Measurements from ENCODE around the gene RAB40C.

RAB40C gene

GRCh38 chr16:647173-647902 lies 57.5 kb downstream of the RAB40C start:
- no peak for DNase-seq (ENCODE audit: low spot score)

- peak; percentile 26 for DNase-seq (ENCODE audit: low spot score)
These were observed 58.4 kb downstream of the RAB40C start for GRCh38 chr16:648071-648780.

GRCh38 chr16:648781-649589 lies 59.1 kb downstream of the RAB40C start, which contains the start of gene WDR90:
TSS of gene WDR90 (plus strand) at chr16:649365. CDS start at chr16:649417, 52 bp downstream.
- peak; percentile 89 for DNase-seq (ENCODE audit: low spot score)

GRCh38 chr16:649631-650030 lies 59.8 kb downstream of the RAB40C start:
- no peak for DNase-seq (ENCODE audit: low spot score)

- no peak for DNase-seq (ENCODE audit: low spot score)
These were observed 62.0 kb downstream of the RAB40C start for GRCh38 chr16:651844-652243.

GRCh38 chr16:652454-653305 lies 62.8 kb downstream of the RAB40C start:
- DNase-seq (ENCODE audit: low spot score): no peak

GRCh38 chr16:654034-654433 lies 64.2 kb downstream of the RAB40C start:
- no peak for DNase-seq (ENCODE audit: low spot score)

- no peak for DNase-seq (ENCODE audit: low spot score)
These were observed 67.6 kb downstream of the RAB40C start for GRCh38 chr16:657487-657886.

- no peak for DNase-seq (ENCODE audit: low spot score)
These were observed 69.1 kb downstream of the RAB40C start for GRCh38 chr16:658679-659571.

GRCh38 chr16:659618-660017 lies 69.8 kb downstream of the RAB40C start:
- no peak for DNase-seq (ENCODE audit: low spot score)

- DNase-seq (ENCODE audit: low spot score): no peak
These were observed 70.2 kb downstream of the RAB40C start for GRCh38 chr16:660132-660458.

GRCh38 chr16:660459-661183 lies 70.8 kb downstream of the RAB40C start:
- DNase-seq (ENCODE audit: low spot score): peak; percentile 60

GRCh38 chr16:661184-661821 lies 71.4 kb downstream of the RAB40C start:
- DNase-seq (ENCODE audit: low spot score): no peak

GRCh38 chr16:662095-662494 lies 72.2 kb downstream of the RAB40C start:
- DNase-seq (ENCODE audit: low spot score): no peak

- no peak for DNase-seq (ENCODE audit: low spot score)
These were observed 72.7 kb downstream of the RAB40C start for GRCh38 chr16:662597-662996.

- DNase-seq (ENCODE audit: low spot score): no peak
These were observed 76.7 kb downstream of the RAB40C start for GRCh38 chr16:666572-666971.

GRCh38 chr16:667113-667779 lies 77.4 kb downstream of the RAB40C start:
- no peak for DNase-seq (ENCODE audit: low spot score)

- DNase-seq (ENCODE audit: low spot score): peak; percentile 92
These were observed 78.1 kb downstream of the RAB40C start, which contains the start of gene RHOT2 for GRCh38 chr16:667780-668518. TSS of gene RHOT2 (plus strand) at chr16:668132. CDS start at chr16:668200, 68 bp downstream.

All from CD4-positive, alpha-beta T cell treated with Interleukin-2 at 100 ng/mL for 4 hours (primary cell).